ENCODE measurements around the gene TMEM40. TPM values are rescaled to one million over a fixed set of nuclear protein-coding genes. Genes with fewer than 3 reads are reported as not detected.

TMEM40 gene
- polyA plus RNA-seq, 1 of the 3 experiments (the other 2 are of a cell fraction), result 0.05 TPM

- TF ChIP-seq PBX3 (IDR thresholded peaks at IDR 0.05) (no peak), RAD21 (IDR thresholded peaks at IDR 0.05; ENCODE audit: low read length) (no peak), CHD2 (IDR thresholded peaks at IDR 0.05; ENCODE audit: low read length, partially characterized antibody) (no peak), FOSL2 (IDR thresholded peaks at IDR 0.05; ENCODE audit: borderline replicate concordance, low read depth) (no peak), SIN3A (IDR thresholded peaks at IDR 0.05; ENCODE audit: borderline replicate concordance, low read depth, low read length) (no peak), TCF12 (IDR thresholded peaks at IDR 0.05) (no peak), TAF1 (IDR thresholded peaks at IDR 0.05; ENCODE audit: borderline replicate concordance, low read depth, low read length) (no peak)
- TF ChIP-seq, protein P1, sequence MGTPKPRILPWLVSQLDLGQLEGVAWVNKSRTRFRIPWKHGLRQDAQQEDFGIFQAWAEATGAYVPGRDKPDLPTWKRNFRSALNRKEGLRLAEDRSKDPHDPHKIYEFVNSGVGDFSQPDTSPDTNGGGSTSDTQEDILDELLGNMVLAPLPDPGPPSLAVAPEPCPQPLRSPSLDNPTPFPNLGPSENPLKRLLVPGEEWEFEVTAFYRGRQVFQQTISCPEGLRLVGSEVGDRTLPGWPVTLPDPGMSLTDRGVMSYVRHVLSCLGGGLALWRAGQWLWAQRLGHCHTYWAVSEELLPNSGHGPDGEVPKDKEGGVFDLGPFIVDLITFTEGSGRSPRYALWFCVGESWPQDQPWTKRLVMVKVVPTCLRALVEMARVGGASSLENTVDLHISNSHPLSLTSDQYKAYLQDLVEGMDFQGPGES (IDR thresholded peaks at IDR 0.05; ENCODE audit: low read depth, low read length), result no peak
These were observed 58.3 kb downstream of the TMEM40 start (continued) for GRCh38 chr3:12700800-12701199.

DNA sequence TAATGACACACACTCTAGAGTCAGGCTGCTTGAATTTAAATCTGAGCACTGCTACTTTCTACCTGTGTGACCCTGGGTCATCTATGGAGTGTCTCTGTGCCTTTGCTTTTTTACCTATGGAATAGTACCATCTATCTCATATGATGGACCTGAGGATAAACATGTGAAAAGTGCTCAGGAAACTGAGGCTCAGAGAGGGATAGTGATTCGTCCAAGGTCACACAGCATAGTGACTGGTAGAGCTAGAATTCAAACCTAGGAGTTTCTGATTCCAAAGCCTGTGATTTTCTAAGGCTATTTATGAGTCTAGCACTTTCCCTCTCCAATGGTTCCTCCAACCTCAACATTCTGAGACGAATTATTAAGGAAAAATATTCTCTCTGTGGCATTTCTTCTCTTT lies 63.1 kb downstream of the TMEM40 start:
- H3K4me2 ChIP-seq, result no peak overlapping the region

More for the DNA sequence above, 63.1 kb downstream of the TMEM40 start:
- Histone ChIP-seq H4K20me1 (ENCODE audit: insufficient read depth) (no peaks in the 10 kb centered on the region), H3K27ac (ENCODE audit: low read depth in 2 of 2, low read length in 1 of 2) (no peak overlapping the region), H3K4me3 (ENCODE audit: low read depth in 2 of 2, low read length in 1 of 2) (no peak overlapping the region), H3K36me3 (replicated peaks in 1 of 2; ENCODE audit: control insufficient read depth in 1 of 2, insufficient read depth in 2 of 2, low read length in 1 of 2) (no peaks in the 10 kb centered on the region), H3F3A (replicated peaks; ENCODE audit: insufficient read depth) (peaks cover 2% of the 10 kb centered on the region), H3K9me3 (no peaks in the 10 kb centered on the region), H3K4me1 (ENCODE audit: control insufficient read depth in 1 of 2, insufficient read depth in 2 of 2, low read depth in 1 of 2, low read length in 1 of 2) (no peaks in the 10 kb centered on the region; a peak in 1 of 4 replicates), H2AFZ (ENCODE audit: low read depth) (no peak overlapping the region), H3K9ac (no peak overlapping the region), H3K9me2 (no peaks in the 10 kb centered on the region), H3K27me3 (ENCODE audit: insufficient read depth) (no peaks in the 10 kb centered on the region), H3K79me2 (ENCODE audit: insufficient read depth) (no peaks in the 10 kb centered on the region)
- ChIA-PET POLR2A (no interaction called here), CTCF (interaction anchor here (3.3 kb wide), 1 partner anchor 10 kb away, joined by 19 read pairs; no protein-coding TSS in a partner anchor)
- TF ChIP-seq YY1 (IDR thresholded peaks at IDR 0.05; ENCODE audit: low read depth) (no peak), MXI1 (IDR thresholded peaks at IDR 0.05; ENCODE audit: low read depth, low read length) (no peak), GABPA (IDR thresholded peaks at IDR 0.05; ENCODE audit: low read depth) (no peak), MEF2A (IDR thresholded peaks at IDR 0.05; ENCODE audit: borderline replicate concordance, low read depth) (no peak), FOXJ3 (CRISPR knock-in tag; IDR thresholded peaks at IDR 0.05) (no peak), RAD21 (IDR thresholded peaks at IDR 0.05; ENCODE audit: low read length) (no peak), SMC3 (IDR thresholded peaks at IDR 0.05; ENCODE audit: low read depth, low read length) (no peak), EZH2phosphoT487 (IDR thresholded peaks at IDR 0.05; ENCODE audit: borderline replicate concordance, low read depth) (no peak), RFX5 (IDR thresholded peaks at IDR 0.05; ENCODE audit: low read length) (no peak), GATA2 (CRISPR knock-in tag; IDR thresholded peaks at IDR 0.05) (no peak), EP300 (IDR thresholded peaks at IDR 0.05; ENCODE audit: borderline replicate concordance in 1 of 2, low read depth in 1 of 2, low read length in 1 of 2) (no peak), SIN3A (IDR thresholded peaks at IDR 0.05; ENCODE audit: borderline replicate concordance, low read depth, low read length) (no peak)
- TF ChIP-seq, protein P2, sequence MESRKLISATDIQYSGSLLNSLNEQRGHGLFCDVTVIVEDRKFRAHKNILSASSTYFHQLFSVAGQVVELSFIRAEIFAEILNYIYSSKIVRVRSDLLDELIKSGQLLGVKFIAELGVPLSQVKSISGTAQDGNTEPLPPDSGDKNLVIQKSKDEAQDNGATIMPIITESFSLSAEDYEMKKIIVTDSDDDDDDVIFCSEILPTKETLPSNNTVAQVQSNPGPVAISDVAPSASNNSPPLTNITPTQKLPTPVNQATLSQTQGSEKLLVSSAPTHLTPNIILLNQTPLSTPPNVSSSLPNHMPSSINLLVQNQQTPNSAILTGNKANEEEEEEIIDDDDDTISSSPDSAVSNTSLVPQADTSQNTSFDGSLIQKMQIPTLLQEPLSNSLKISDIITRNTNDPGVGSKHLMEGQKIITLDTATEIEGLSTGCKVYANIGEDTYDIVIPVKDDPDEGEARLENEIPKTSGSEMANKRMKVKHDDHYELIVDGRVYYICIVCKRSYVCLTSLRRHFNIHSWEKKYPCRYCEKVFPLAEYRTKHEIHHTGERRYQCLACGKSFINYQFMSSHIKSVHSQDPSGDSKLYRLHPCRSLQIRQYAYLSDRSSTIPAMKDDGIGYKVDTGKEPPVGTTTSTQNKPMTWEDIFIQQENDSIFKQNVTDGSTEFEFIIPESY (IDR thresholded peaks at IDR 0.05; ENCODE audit: borderline replicate concordance, low read depth), result no peak
- TF ChIP-seq, protein P3, sequence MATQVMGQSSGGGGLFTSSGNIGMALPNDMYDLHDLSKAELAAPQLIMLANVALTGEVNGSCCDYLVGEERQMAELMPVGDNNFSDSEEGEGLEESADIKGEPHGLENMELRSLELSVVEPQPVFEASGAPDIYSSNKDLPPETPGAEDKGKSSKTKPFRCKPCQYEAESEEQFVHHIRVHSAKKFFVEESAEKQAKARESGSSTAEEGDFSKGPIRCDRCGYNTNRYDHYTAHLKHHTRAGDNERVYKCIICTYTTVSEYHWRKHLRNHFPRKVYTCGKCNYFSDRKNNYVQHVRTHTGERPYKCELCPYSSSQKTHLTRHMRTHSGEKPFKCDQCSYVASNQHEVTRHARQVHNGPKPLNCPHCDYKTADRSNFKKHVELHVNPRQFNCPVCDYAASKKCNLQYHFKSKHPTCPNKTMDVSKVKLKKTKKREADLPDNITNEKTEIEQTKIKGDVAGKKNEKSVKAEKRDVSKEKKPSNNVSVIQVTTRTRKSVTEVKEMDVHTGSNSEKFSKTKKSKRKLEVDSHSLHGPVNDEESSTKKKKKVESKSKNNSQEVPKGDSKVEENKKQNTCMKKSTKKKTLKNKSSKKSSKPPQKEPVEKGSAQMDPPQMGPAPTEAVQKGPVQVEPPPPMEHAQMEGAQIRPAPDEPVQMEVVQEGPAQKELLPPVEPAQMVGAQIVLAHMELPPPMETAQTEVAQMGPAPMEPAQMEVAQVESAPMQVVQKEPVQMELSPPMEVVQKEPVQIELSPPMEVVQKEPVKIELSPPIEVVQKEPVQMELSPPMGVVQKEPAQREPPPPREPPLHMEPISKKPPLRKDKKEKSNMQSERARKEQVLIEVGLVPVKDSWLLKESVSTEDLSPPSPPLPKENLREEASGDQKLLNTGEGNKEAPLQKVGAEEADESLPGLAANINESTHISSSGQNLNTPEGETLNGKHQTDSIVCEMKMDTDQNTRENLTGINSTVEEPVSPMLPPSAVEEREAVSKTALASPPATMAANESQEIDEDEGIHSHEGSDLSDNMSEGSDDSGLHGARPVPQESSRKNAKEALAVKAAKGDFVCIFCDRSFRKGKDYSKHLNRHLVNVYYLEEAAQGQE (IDR thresholded peaks at IDR 0.05; ENCODE audit: low read depth, low read length), result no peak
- TF ChIP-seq, protein P4, sequence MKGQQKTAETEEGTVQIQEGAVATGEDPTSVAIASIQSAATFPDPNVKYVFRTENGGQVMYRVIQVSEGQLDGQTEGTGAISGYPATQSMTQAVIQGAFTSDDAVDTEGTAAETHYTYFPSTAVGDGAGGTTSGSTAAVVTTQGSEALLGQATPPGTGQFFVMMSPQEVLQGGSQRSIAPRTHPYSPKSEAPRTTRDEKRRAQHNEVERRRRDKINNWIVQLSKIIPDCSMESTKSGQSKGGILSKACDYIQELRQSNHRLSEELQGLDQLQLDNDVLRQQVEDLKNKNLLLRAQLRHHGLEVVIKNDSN (IDR thresholded peaks at IDR 0.05; ENCODE audit: borderline replicate concordance, low read depth), result no peak
- no peak for DNase-seq
- WGBS (ENCODE audit: low lambda C conversion rate), result 50% methylated on average over 2 of the region's 2 CpGs

Data from SK-N-SH (cell line).